ENCODE results near the gene NFE2L2.

- TF ChIP-seq CTCF (conservative IDR thresholded peaks at IDR 0.05 in 1 of 2, IDR thresholded peaks at IDR 0.05 in 1 of 2; ENCODE audit: low read depth in 1 of 2, low read length in 2 of 2) (no peak), EZH2 (IDR thresholded peaks at IDR 0.05; ENCODE audit: low read length, missing control alignments) (no peak)
Measured at GRCh38 chr2:177268187-177268871, 3.8 kb upstream of the NFE2L2 start.

All from fibroblast of lung (primary cell).